ENCODE results near the gene C1orf21. TPM values are rescaled to one million over a fixed set of nuclear protein-coding genes. Genes with fewer than 3 reads are reported as not detected.
"Not testable (repeated sequence)": the region's sequence is repeated elsewhere in the genome, so short reads cannot be mapped to it uniquely, and the experiment has no call there.

The C1orf21 gene
- polyA plus RNA-seq, 1 of the 3 experiments (the other 2 are of a cell fraction): 4.8 TPM

- Histone ChIP-seq H3K27me3 (ENCODE audit: insufficient read depth) (no peaks in the 10 kb centered on the region), H3K4me1 (ENCODE audit: control insufficient read depth in 1 of 2, insufficient read depth in 2 of 2, low read depth in 1 of 2, low read length in 1 of 2) (peaks cover 0 to 14% of the 10 kb centered on the region in 2 experiments; a peak in 3 of 4 replicates), H2AFZ (ENCODE audit: low read depth) (no peak overlapping the region), H3K36me3 (replicated peaks in 1 of 2; ENCODE audit: control insufficient read depth in 1 of 2, insufficient read depth in 2 of 2, low read length in 1 of 2) (no peaks in the 10 kb centered on the region), H3K27ac (ENCODE audit: low read depth in 2 of 2, low read length in 1 of 2) (no peak overlapping the region), H3K9ac (no peak overlapping the region), H3K9me2 (no peaks in the 10 kb centered on the region), H4K20me1 (ENCODE audit: insufficient read depth) (no peaks in the 10 kb centered on the region), H3F3A (replicated peaks; ENCODE audit: insufficient read depth) (no peaks in the 10 kb centered on the region), H3K4me3 (ENCODE audit: low read depth in 2 of 2, low read length in 1 of 2) (no peak overlapping the region), H3K9me3 (no peaks in the 10 kb centered on the region), H3K79me2 (ENCODE audit: insufficient read depth) (no peaks in the 10 kb centered on the region), H3K4me2 (no peak overlapping the region)
- POLR2A ChIA-PET: no interaction called here
- DNase-seq: no peak
- CTCF ChIA-PET: no interaction called here
- no peak for TF ChIP-seq USF2 (IDR thresholded peaks at IDR 0.05; ENCODE audit: borderline replicate concordance, low read depth, low read length)
These were observed 222.2 kb downstream of the C1orf21 start for GRCh38 chr1:184608990-184609389.

GRCh38 chr1:184610876-184611595 is 224.2 kb downstream of the C1orf21 start:
- Histone ChIP-seq H3K4me2 (no peak overlapping the region), H3K9me3 (no peaks in the 10 kb centered on the region), H3K79me2 (ENCODE audit: insufficient read depth) (no peaks in the 10 kb centered on the region), H2AFZ (ENCODE audit: low read depth) (no peak overlapping the region), H3F3A (replicated peaks; ENCODE audit: insufficient read depth) (no peaks in the 10 kb centered on the region), H3K36me3 (replicated peaks in 1 of 2; ENCODE audit: control insufficient read depth in 1 of 2, insufficient read depth in 2 of 2, low read length in 1 of 2) (no peaks in the 10 kb centered on the region), H3K4me3 (ENCODE audit: low read depth in 2 of 2, low read length in 1 of 2) (no peak overlapping the region), H3K9ac (no peak overlapping the region), H3K9me2 (no peaks in the 10 kb centered on the region), H3K27me3 (ENCODE audit: insufficient read depth) (no peaks in the 10 kb centered on the region), H4K20me1 (ENCODE audit: insufficient read depth) (no peaks in the 10 kb centered on the region), H3K27ac (ENCODE audit: low read depth in 2 of 2, low read length in 1 of 2) (peak overlapping the region in 1 of 2 experiments; percentile 53; a peak in 2 of 4 replicates), H3K4me1 (ENCODE audit: control insufficient read depth in 1 of 2, insufficient read depth in 2 of 2, low read depth in 1 of 2, low read length in 1 of 2) (peaks cover 0 to 14% of the 10 kb centered on the region in 2 experiments; a peak in 3 of 4 replicates)
- POLR2A ChIA-PET: interaction anchor here (0.6 kb wide), 2 partner anchors 102 to 630 kb away, joined by 3 read pairs; no protein-coding TSS in a partner anchor
- TF ChIP-seq MXI1 (IDR thresholded peaks at IDR 0.05; ENCODE audit: low read depth, low read length): peak; percentile 41; the same call in 1 of the 2 replicates
- no peak for TF ChIP-seq POLR2AphosphoS5 (IDR thresholded peaks at IDR 0.05; ENCODE audit: low read depth, low read length)
- peak; percentile 32 for DNase-seq
- WGBS (ENCODE audit: low lambda C conversion rate): 70% methylated on average over 12 of the region's 12 CpGs
- CTCF ChIA-PET: no interaction called here

- H4K20me1 ChIP-seq (ENCODE audit: insufficient read depth); H3K27ac ChIP-seq (ENCODE audit: low read depth in 2 of 2, low read length in 1 of 2); CTCF ChIA-PET; DNase-seq; H3K4me2 ChIP-seq; H2AFZ ChIP-seq (ENCODE audit: low read depth); H3K9me2 ChIP-seq; H3K27me3 ChIP-seq (ENCODE audit: insufficient read depth); H3K9me3 ChIP-seq; H3K36me3 ChIP-seq (replicated peaks in 1 of 2; ENCODE audit: control insufficient read depth in 1 of 2, insufficient read depth in 2 of 2, low read length in 1 of 2); H3F3A ChIP-seq (replicated peaks; ENCODE audit: insufficient read depth); H3K9ac ChIP-seq; POLR2A ChIA-PET; H3K4me3 ChIP-seq (ENCODE audit: low read depth in 2 of 2, low read length in 1 of 2); H3K79me2 ChIP-seq (ENCODE audit: insufficient read depth): not testable (repeated sequence)
- 87% methylated on average over 5 of the region's 5 CpGs for WGBS (ENCODE audit: low lambda C conversion rate)
- peaks cover 0 to 14% of the 10 kb centered on the region in 2 experiments; a peak in 3 of 4 replicates for H3K4me1 ChIP-seq (ENCODE audit: control insufficient read depth in 1 of 2, insufficient read depth in 2 of 2, low read depth in 1 of 2, low read length in 1 of 2)
These were observed 225.4 kb downstream of the C1orf21 start for GRCh38 chr1:184612229-184612628.

GRCh38 chr1:184614667-184615066 is 227.8 kb downstream of the C1orf21 start:
- CTCF ChIA-PET: no interaction called here
- POLR2A ChIA-PET: no interaction called here

More at GRCh38 chr1:184614667-184615066, 227.8 kb downstream of the C1orf21 start:
- no peak overlapping the region for H3K27ac ChIP-seq (ENCODE audit: low read depth in 2 of 2, low read length in 1 of 2)
- no peak for DNase-seq
- no peaks in the 10 kb centered on the region for H3K27me3 ChIP-seq (ENCODE audit: insufficient read depth)
- H3K9ac ChIP-seq: no peak overlapping the region
- no peaks in the 10 kb centered on the region for H3F3A ChIP-seq (replicated peaks; ENCODE audit: insufficient read depth)
- no peaks in the 10 kb centered on the region for H3K79me2 ChIP-seq (ENCODE audit: insufficient read depth)
- 93% methylated on average over 7 of the region's 7 CpGs for WGBS (ENCODE audit: low lambda C conversion rate)
- H3K9me3 ChIP-seq: no peaks in the 10 kb centered on the region
- TF ChIP-seq NFIC (IDR thresholded peaks at IDR 0.05; ENCODE audit: borderline replicate concordance) (no peak), ZBTB33 (IDR thresholded peaks at IDR 0.05; ENCODE audit: borderline replicate concordance, low read depth) (no peak), MAX (IDR thresholded peaks at IDR 0.05; ENCODE audit: low read depth) (no peak)
- no peak overlapping the region for H2AFZ ChIP-seq (ENCODE audit: low read depth)
- peaks cover 0 to 6% of the 10 kb centered on the region in 2 experiments; a peak in 1 of 4 replicates for H3K4me1 ChIP-seq (ENCODE audit: control insufficient read depth in 1 of 2, insufficient read depth in 2 of 2, low read depth in 1 of 2, low read length in 1 of 2)
- no peaks in the 10 kb centered on the region for H3K9me2 ChIP-seq
- no peak overlapping the region for H3K4me2 ChIP-seq
- no peaks in the 10 kb centered on the region for H3K36me3 ChIP-seq (replicated peaks in 1 of 2; ENCODE audit: control insufficient read depth in 1 of 2, insufficient read depth in 2 of 2, low read length in 1 of 2)
- H3K4me3 ChIP-seq (ENCODE audit: low read depth in 2 of 2, low read length in 1 of 2): no peak overlapping the region
- H4K20me1 ChIP-seq (ENCODE audit: insufficient read depth): no peaks in the 10 kb centered on the region

Measured in SK-N-SH (cell line).